ENCODE measurements around the gene CCDC15. TPM values are rescaled to one million over a fixed set of nuclear protein-coding genes. Genes with fewer than 3 reads are reported as not detected.

The CCDC15 gene, protein sequence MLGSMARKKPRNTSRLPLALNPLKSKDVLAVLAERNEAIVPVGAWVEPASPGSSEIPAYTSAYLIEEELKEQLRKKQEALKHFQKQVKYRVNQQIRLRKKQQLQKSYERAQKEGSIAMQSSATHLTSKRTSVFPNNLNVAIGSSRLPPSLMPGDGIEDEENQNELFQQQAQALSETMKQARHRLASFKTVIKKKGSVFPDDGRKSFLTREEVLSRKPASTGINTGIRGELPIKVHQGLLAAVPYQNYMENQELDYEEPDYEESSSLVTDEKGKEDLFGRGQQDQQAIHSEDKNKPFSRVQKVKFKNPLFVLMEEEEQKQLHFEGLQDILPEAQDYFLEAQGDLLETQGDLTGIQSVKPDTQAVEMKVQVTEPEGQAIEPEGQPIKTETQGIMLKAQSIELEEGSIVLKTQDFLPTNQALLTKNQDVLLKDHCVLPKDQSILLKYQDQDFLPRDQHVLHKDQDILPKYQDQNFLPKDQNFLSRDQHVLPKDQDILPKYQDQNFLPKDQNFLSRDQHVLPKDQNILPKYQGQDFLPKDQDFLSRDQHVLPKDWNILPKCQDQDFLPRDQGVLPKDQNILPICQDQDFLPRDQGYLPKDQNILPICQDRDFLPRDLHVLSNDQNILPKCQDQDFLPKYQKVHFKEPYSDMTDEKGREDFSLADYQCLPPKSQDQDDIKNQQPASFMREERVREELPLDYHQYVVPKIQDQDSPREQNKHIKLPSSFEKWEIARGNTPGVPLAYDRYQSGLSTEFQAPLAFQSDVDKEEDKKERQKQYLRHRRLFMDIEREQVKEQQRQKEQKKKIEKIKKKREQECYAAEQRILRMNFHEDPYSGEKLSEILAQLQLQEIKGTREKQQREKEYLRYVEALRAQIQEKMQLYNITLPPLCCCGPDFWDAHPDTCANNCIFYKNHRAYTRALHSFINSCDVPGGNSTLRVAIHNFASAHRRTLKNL
- 0.66 TPM for polyA plus RNA-seq (2013, experiment 1 of 2)
- polyA plus RNA-seq (2013, experiment 2 of 2): 0.60 TPM

DNA sequence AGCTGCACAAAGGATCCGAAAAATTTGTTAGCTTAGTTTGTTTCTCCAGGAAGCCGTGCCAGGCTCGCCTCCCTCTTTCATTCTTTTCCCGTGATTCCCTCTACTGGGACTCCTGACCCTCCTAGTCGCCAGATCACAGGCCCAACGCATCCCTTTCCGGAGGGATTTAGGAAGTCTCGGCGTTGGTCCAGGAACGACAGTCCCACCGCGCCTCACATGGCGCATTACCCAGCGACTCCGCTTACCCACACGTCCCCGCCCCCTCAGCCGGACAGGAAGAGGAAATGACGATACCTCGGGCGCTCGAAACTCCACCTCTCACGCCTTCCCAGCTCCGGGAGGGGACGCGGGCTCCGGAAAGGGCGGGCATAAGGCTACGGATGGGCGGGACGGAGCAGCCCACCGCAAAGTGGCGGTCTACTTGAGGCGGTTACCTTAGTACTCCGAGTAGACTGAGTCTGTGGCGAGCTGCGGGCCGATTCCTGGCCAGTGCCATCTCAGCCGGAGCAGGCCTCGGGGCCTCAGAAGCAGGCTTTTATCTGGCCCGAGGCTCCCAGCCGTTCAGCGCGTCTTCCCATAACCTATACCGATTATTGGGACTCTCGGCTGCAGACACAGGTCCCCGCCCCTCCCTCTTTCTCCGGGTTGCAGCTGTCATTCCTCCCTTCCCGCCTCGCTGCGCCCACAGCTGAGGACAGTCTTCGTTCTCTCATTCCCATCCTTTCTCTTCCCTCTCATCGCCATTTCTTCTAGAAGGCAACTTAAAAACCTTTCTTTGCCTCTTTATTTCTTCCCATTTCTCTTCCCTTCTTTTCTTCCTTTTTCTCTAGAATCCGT is at the start of gene CCDC15:
Gene CCDC15 (plus strand): TSS at position 450 of the 837 bp plus-strand sequence. CDS start 531 bp downstream, outside the sequence.
- Histone ChIP-seq H2BK15ac (ENCODE audit: low read depth, poor library complexity, severe bottlenecking) (no peak within 1 kb of the TSS), H3K4me2 (ENCODE audit: low read length, poor library complexity, severe bottlenecking) (peak within 1 kb of the TSS; percentile 78), H2BK120ac (ENCODE audit: low read depth, low read length) (no peak within 1 kb of the TSS), H3K9ac (ENCODE audit: low read length) (peak within 1 kb of the TSS; percentile 97), H2AK5ac (ENCODE audit: low read length, severe bottlenecking) (no peak within 1 kb of the TSS), H4K8ac (ENCODE audit: low read length) (peak within 1 kb of the TSS; percentile 95), H3K4ac (ENCODE audit: low read depth in 1 of 2, low read length in 2 of 2) (peak within 1 kb of the TSS; percentile 60 to 65), H3K14ac (ENCODE audit: low read length in 2 of 2) (peak within 1 kb of the TSS in 1 of 2 experiments; percentile 19), H4K91ac (ENCODE audit: low read length) (no peak within 1 kb of the TSS), H3K79me1 (replicated peaks; ENCODE audit: low read length, poor library complexity, severe bottlenecking) (no peaks in the 10 kb centered on the region), H3K18ac (ENCODE audit: low read depth in 1 of 2, low read length in 2 of 2) (peak within 1 kb of the TSS; percentile 61 to 99), H3K27me3 (ENCODE audit: control insufficient read depth in 1 of 2, insufficient read depth in 1 of 2, low read length in 2 of 2) (no peaks in the 10 kb centered on the region), H2AFZ (ENCODE audit: low read depth, low read length) (peak within 1 kb of the TSS; percentile 92), H3K23ac (ENCODE audit: low read length in 2 of 2) (peak within 1 kb of the TSS in 1 of 2 experiments; percentile 57), H3K36me3 (ENCODE audit: control insufficient read depth in 1 of 2, insufficient read depth in 2 of 2, low read depth in 1 of 2, low read length in 2 of 2) (no peaks in the 10 kb centered on the region), H2BK5ac (ENCODE audit: low read depth, low read length, poor library complexity, severe bottlenecking) (peak within 1 kb of the TSS; percentile 24), H3K9me3 (ENCODE audit: control insufficient read depth, low read length) (peaks cover 2% of the 10 kb centered on the region), H2BK12ac (ENCODE audit: low read length in 2 of 2) (no peak within 1 kb of the TSS), H3K27ac (ENCODE audit: low read length, poor library complexity, severe bottlenecking) (peak within 1 kb of the TSS; percentile 88), H3K4me1 (ENCODE audit: control insufficient read depth, insufficient read depth, low read depth, low read length) (peaks cover 2% of the 10 kb centered on the region), H3K4me3 (ENCODE audit: insufficient read depth in 1 of 2, low read depth in 1 of 2, low read length in 2 of 2) (peak within 1 kb of the TSS; percentile 87 to 96)
- peak; percentile 97 for DNase-seq
- under 1% methylated on average over 52 of the region's 54 CpGs for WGBS

DNA sequence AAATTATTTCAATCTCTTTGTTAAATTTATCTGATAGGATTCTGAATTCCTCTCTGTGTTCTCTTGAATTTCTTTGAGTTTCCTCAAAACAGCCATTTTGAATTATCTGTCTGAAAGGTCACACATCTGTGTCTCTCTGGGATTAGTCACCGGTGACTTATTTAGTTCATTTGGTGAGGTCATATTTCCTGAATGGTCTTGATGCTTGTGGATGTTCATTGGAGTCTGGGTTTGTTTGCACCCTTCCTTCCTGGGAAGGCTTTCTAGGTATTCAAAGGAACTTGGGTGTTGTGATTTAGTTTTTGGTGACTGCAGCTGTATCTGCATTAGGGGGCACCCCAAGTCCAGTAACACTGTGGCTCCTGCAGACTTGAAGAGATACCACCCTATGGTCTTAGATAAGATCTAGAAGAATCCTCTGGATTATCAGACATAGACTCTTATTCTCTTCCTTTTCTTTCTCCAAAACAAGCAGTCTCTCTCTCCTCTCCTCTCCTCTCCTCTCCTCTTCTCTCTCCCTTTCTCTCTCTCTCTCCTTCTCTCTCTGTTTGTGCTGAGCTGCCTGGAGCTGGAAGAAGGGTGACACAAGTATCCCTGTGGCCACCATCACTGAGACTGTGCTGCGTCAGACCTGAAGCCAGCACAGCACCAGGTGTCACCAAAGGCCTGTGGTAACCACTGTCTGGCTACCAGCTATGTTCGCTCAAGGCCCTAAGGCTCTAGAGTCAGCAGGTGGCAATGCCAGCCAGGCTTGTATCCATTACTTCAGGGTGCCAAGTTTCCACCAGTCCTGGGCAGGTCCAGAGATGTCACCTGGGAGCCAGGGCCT is 38.2 kb upstream of the CCDC15 start:
- no peak overlapping the region for H2BK120ac ChIP-seq (ENCODE audit: low read depth, low read length)
- no peak overlapping the region for H3K9ac ChIP-seq (ENCODE audit: low read length)
- H3K4ac ChIP-seq (ENCODE audit: low read depth in 1 of 2, low read length in 2 of 2): no peak overlapping the region
- H4K91ac ChIP-seq (ENCODE audit: low read length): no peak overlapping the region
- peaks cover 4% of the 10 kb centered on the region for H3K4me1 ChIP-seq (ENCODE audit: control insufficient read depth, insufficient read depth, low read depth, low read length)
- no peak overlapping the region for H2BK5ac ChIP-seq (ENCODE audit: low read depth, low read length, poor library complexity, severe bottlenecking)
- H3K4me2 ChIP-seq (ENCODE audit: low read length, poor library complexity, severe bottlenecking): no peak overlapping the region
- H3K14ac ChIP-seq (ENCODE audit: low read length in 2 of 2): no peak overlapping the region
- H4K8ac ChIP-seq (ENCODE audit: low read length): no peak overlapping the region
- no peaks in the 10 kb centered on the region for H3K27me3 ChIP-seq (ENCODE audit: control insufficient read depth in 1 of 2, insufficient read depth in 1 of 2, low read length in 2 of 2)
- no peaks in the 10 kb centered on the region for H3K79me1 ChIP-seq (replicated peaks; ENCODE audit: low read length, poor library complexity, severe bottlenecking)
- no peak overlapping the region for H2BK15ac ChIP-seq (ENCODE audit: low read depth, poor library complexity, severe bottlenecking)
- no peak overlapping the region for H2AFZ ChIP-seq (ENCODE audit: low read depth, low read length)
- H3K4me3 ChIP-seq (ENCODE audit: insufficient read depth in 1 of 2, low read depth in 1 of 2, low read length in 2 of 2): no peak overlapping the region
- DNase-seq: peak; percentile 24
- H3K36me3 ChIP-seq (ENCODE audit: control insufficient read depth in 1 of 2, insufficient read depth in 2 of 2, low read depth in 1 of 2, low read length in 2 of 2): no peaks in the 10 kb centered on the region
- WGBS: 67% methylated on average over 3 of the region's 3 CpGs
- no peak overlapping the region for H3K18ac ChIP-seq (ENCODE audit: low read depth in 1 of 2, low read length in 2 of 2)
- peaks cover 7% of the 10 kb centered on the region for H3K9me3 ChIP-seq (ENCODE audit: control insufficient read depth, low read length)
- no peak overlapping the region for H2AK5ac ChIP-seq (ENCODE audit: low read length, severe bottlenecking)
- no peak overlapping the region for H2BK12ac ChIP-seq (ENCODE audit: low read length in 2 of 2)
- H3K23ac ChIP-seq (ENCODE audit: low read length in 2 of 2): no peak overlapping the region
- H3K27ac ChIP-seq (ENCODE audit: low read length, poor library complexity, severe bottlenecking): no peak overlapping the region

DNA sequence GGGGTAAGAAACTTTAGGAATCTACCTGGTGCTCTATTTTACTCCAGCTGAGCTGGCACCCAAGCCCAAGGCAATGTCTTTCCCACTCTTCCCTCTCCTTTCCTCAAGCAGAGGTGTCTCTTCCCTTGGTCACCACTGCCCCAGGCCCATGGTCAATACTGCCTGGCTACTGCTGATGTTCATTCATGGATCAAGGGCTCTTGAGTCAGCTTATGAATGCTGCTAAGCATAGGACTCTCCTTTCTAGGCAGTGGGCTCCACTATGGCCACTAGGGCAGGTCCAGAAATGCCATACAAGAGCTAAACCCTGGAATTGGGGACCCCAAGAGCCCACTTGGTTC is 37.7 kb upstream of the CCDC15 start:
- Histone ChIP-seq H4K8ac (ENCODE audit: low read length) (no peak overlapping the region), H3K27me3 (ENCODE audit: control insufficient read depth in 1 of 2, insufficient read depth in 1 of 2, low read length in 2 of 2) (peaks cover 0 to 2% of the 10 kb centered on the region in 2 experiments), H3K4me3 (ENCODE audit: insufficient read depth in 1 of 2, low read depth in 1 of 2, low read length in 2 of 2) (no peak overlapping the region), H3K27ac (ENCODE audit: low read length, poor library complexity, severe bottlenecking) (no peak overlapping the region), H3K9me3 (ENCODE audit: control insufficient read depth, low read length) (peaks cover 7% of the 10 kb centered on the region), H3K9ac (ENCODE audit: low read length) (no peak overlapping the region), H3K4me1 (ENCODE audit: control insufficient read depth, insufficient read depth, low read depth, low read length) (peaks cover 9% of the 10 kb centered on the region), H3K4me2 (ENCODE audit: low read length, poor library complexity, severe bottlenecking) (no peak overlapping the region), H2AK5ac (ENCODE audit: low read length, severe bottlenecking) (no peak overlapping the region), H2BK120ac (ENCODE audit: low read depth, low read length) (no peak overlapping the region), H3K18ac (ENCODE audit: low read depth in 1 of 2, low read length in 2 of 2) (no peak overlapping the region), H4K91ac (ENCODE audit: low read length) (no peak overlapping the region), H3K4ac (ENCODE audit: low read depth in 1 of 2, low read length in 2 of 2) (no peak overlapping the region), H2BK15ac (ENCODE audit: low read depth, poor library complexity, severe bottlenecking) (no peak overlapping the region), H3K36me3 (ENCODE audit: control insufficient read depth in 1 of 2, insufficient read depth in 2 of 2, low read depth in 1 of 2, low read length in 2 of 2) (no peaks in the 10 kb centered on the region), H3K23ac (ENCODE audit: low read length in 2 of 2) (no peak overlapping the region), H3K79me1 (replicated peaks; ENCODE audit: low read length, poor library complexity, severe bottlenecking) (no peaks in the 10 kb centered on the region), H3K14ac (ENCODE audit: low read length in 2 of 2) (no peak overlapping the region), H2BK5ac (ENCODE audit: low read depth, low read length, poor library complexity, severe bottlenecking) (no peak overlapping the region), H2AFZ (ENCODE audit: low read depth, low read length) (no peak overlapping the region), H2BK12ac (ENCODE audit: low read length in 2 of 2) (no peak overlapping the region)
- no peak for DNase-seq
